ENCODE measurements around the gene KCTD1.

KCTD1 gene

GRCh38 chr18:26479065-26479680 lies 69.2 kb downstream of the KCTD1 start:
- DNase-seq = no peak

GRCh38 chr18:26477828-26478466 lies 70.4 kb downstream of the KCTD1 start:
- no peak for DNase-seq

- DNase-seq = no peak
These were observed 71.7 kb downstream of the KCTD1 start for GRCh38 chr18:26476697-26477096.

- no peak for DNase-seq
These were observed 73.8 kb downstream of the KCTD1 start for GRCh38 chr18:26474542-26474941.

GRCh38 chr18:26473672-26474071 lies 74.7 kb downstream of the KCTD1 start:
- DNase-seq = no peak

- DNase-seq = no peak
These were observed 76.5 kb downstream of the KCTD1 start for GRCh38 chr18:26471826-26472225.

GRCh38 chr18:26471027-26471426 lies 77.3 kb downstream of the KCTD1 start:
- no peak for DNase-seq

GRCh38 chr18:26470011-26470637 lies 78.2 kb downstream of the KCTD1 start:
- peak; percentile 82 for DNase-seq

- peak; percentile 70 for DNase-seq
These were observed 79.4 kb downstream of the KCTD1 start for GRCh38 chr18:26468931-26469340.

- no peak for DNase-seq
These were observed 82.3 kb downstream of the KCTD1 start for GRCh38 chr18:26466026-26466425.

- DNase-seq = no peak
These were observed 82.9 kb downstream of the KCTD1 start for GRCh38 chr18:26465431-26465830.

GRCh38 chr18:26464128-26465011 lies 84.0 kb downstream of the KCTD1 start:
- no peak for DNase-seq

GRCh38 chr18:26462355-26462754 lies 86.0 kb downstream of the KCTD1 start:
- DNase-seq = no peak

GRCh38 chr18:26461405-26461804 lies 86.9 kb downstream of the KCTD1 start:
- DNase-seq = no peak

- DNase-seq = peak; percentile 64
These were observed 87.8 kb downstream of the KCTD1 start for GRCh38 chr18:26460449-26461091.

GRCh38 chr18:26459884-26460283 lies 88.5 kb downstream of the KCTD1 start:
- DNase-seq = no peak

- DNase-seq = no peak
These were observed 89.0 kb downstream of the KCTD1 start for GRCh38 chr18:26459340-26459739.

- DNase-seq = no peak
These were observed 89.7 kb downstream of the KCTD1 start for GRCh38 chr18:26458526-26459232.

GRCh38 chr18:26457611-26458353 lies 90.6 kb downstream of the KCTD1 start:
- no peak for DNase-seq

- DNase-seq = no peak
These were observed 91.2 kb downstream of the KCTD1 start for GRCh38 chr18:26457195-26457594.

- DNase-seq = no peak
These were observed 92.3 kb downstream of the KCTD1 start for GRCh38 chr18:26456070-26456491.

Data from DMS79 (cell line).